Mesenchymal stem cell (in vitro differentiated cells and primary cell): ENCODE data around the gene GPR68.

ENCODE experiments used
- DNase-seq: peaks from one replicate; pipeline ENCODE4 v3.0.0-alpha.2; 2013
- H2AFZ ChIP-seq: one replicate; pipeline ENCODE4 v1.6.1; 2013; ENCODE audit warnings: low read depth, mild to moderate bottlenecking, control low read depth, inconsistent platforms, low read length, moderate library complexity
- H2AK5ac ChIP-seq: 2 replicates; pipeline ENCODE4 v1.6.1; 2013; ENCODE audit warnings: low read length, moderate library complexity, mild to moderate bottlenecking, inconsistent platforms; ENCODE audit not compliant: severe bottlenecking
- H2BK120ac ChIP-seq: one replicate; pipeline ENCODE4 v1.6.1; 2013; ENCODE audit warnings: low read depth, mild to moderate bottlenecking, inconsistent platforms, low read length, moderate library complexity
- H2BK12ac ChIP-seq, 2 experiments: one replicate each; pipeline ENCODE4 v1.6.1; 2013; ENCODE audit warnings: inconsistent platforms in 2 of 2, low read length in 2 of 2, mild to moderate bottlenecking in 2 of 2, moderate library complexity in 2 of 2, control low read depth in 1 of 2
- H2BK15ac ChIP-seq: one replicate; pipeline ENCODE4 v1.6.1; 2013; ENCODE audit warnings: mild to moderate bottlenecking, low read depth, inconsistent platforms; ENCODE audit not compliant: poor library complexity, severe bottlenecking
- H2BK5ac ChIP-seq: 2 replicates; pipeline ENCODE4 v1.6.1; 2013; ENCODE audit warnings: low read depth, mild to moderate bottlenecking, low read length, control low read depth, inconsistent platforms; ENCODE audit not compliant: poor library complexity, severe bottlenecking
- H3K14ac ChIP-seq, 2 experiments: one replicate each; pipeline ENCODE4 v1.6.1; 2013; ENCODE audit warnings: inconsistent platforms in 2 of 2, low read length in 2 of 2, control low read depth in 1 of 2, mild to moderate bottlenecking in 1 of 2, moderate library complexity in 1 of 2
- H3K18ac ChIP-seq, 2 experiments: one replicate each; pipeline ENCODE4 v1.6.1; 2013; ENCODE audit warnings: inconsistent platforms in 2 of 2, low read length in 2 of 2, control low read depth in 1 of 2, low read depth in 1 of 2, mild to moderate bottlenecking in 1 of 2
- H3K23ac ChIP-seq, 2 experiments: one replicate each; pipeline ENCODE4 v1.6.1; 2013; ENCODE audit warnings: inconsistent platforms in 2 of 2, low read length in 2 of 2, mild to moderate bottlenecking in 2 of 2, moderate library complexity in 2 of 2, control low read depth in 1 of 2
- H3K27ac ChIP-seq: 2 replicates; pipeline ENCODE4 v1.5.1; 2013; ENCODE audit warnings: mild to moderate bottlenecking, moderate library complexity, low read length, control low read depth, inconsistent platforms; ENCODE audit not compliant: poor library complexity, severe bottlenecking
- H3K27me3 ChIP-seq, 2 experiments: 2 replicates each; pipeline versions ENCODE4 v1.6.1 to v1.7.0; 2013; ENCODE audit warnings: low read length in 2 of 2, mild to moderate bottlenecking in 2 of 2, moderate library complexity in 2 of 2, control low read depth in 1 of 2, inconsistent platforms in 1 of 2; ENCODE audit not compliant: control insufficient read depth in 1 of 2, insufficient read depth in 1 of 2
- H3K36me3 ChIP-seq, 2 experiments: 2 replicates each; pipeline versions ENCODE4 v1.6.1 to v1.7.0; 2013; ENCODE audit warnings: low read length in 2 of 2, control low read depth in 1 of 2, inconsistent platforms in 1 of 2, low read depth in 1 of 2, mild to moderate bottlenecking in 1 of 2; ENCODE audit not compliant: insufficient read depth in 2 of 2, control insufficient read depth in 1 of 2
- H3K4ac ChIP-seq, 2 experiments: one replicate each; pipeline ENCODE4 v1.6.1; 2013; ENCODE audit warnings: inconsistent platforms in 2 of 2, low read length in 2 of 2, mild to moderate bottlenecking in 2 of 2, moderate library complexity in 2 of 2, control low read depth in 1 of 2, low read depth in 1 of 2
- H3K4me1 ChIP-seq: 2 replicates; pipeline ENCODE4 v1.6.1; 2013; ENCODE audit warnings: low read depth, low read length, control low read depth; ENCODE audit not compliant: control insufficient read depth, insufficient read depth
- H3K4me2 ChIP-seq: 2 replicates; pipeline ENCODE4 v1.6.1; 2013; ENCODE audit warnings: low read length, mild to moderate bottlenecking, inconsistent platforms; ENCODE audit not compliant: poor library complexity, severe bottlenecking
- H3K4me3 ChIP-seq, 2 experiments: 2 replicates each; pipeline versions ENCODE4 v1.5.1 to v1.7.0; 2013; ENCODE audit warnings: low read length in 2 of 2, mild to moderate bottlenecking in 2 of 2, control low read depth in 1 of 2, low read depth in 1 of 2; ENCODE audit not compliant: insufficient read depth in 1 of 2
- H3K79me1 ChIP-seq: replicated peaks from 2 replicates; pipeline ENCODE4 v1.6.1; 2013; ENCODE audit warnings: mild to moderate bottlenecking, control low read depth, low read length, inconsistent platforms; ENCODE audit not compliant: poor library complexity, severe bottlenecking
- H3K9ac ChIP-seq: 2 replicates; pipeline ENCODE4 v1.7.0; 2013; ENCODE audit warnings: mild to moderate bottlenecking, low read length, moderate library complexity
- H3K9me3 ChIP-seq: 2 replicates; pipeline ENCODE4 v1.7.0; 2013; ENCODE audit warnings: mild to moderate bottlenecking, low read length; ENCODE audit not compliant: control insufficient read depth
- H4K8ac ChIP-seq: one replicate; pipeline ENCODE4 v1.6.1; 2013; ENCODE audit warnings: inconsistent platforms, mild to moderate bottlenecking, low read length, moderate library complexity
- H4K91ac ChIP-seq: one replicate; pipeline ENCODE4 v1.6.1; 2013; ENCODE audit warnings: mild to moderate bottlenecking, low read length, inconsistent platforms
- WGBS: methylation state at CpG from one replicate; pipeline ENCODE4 v1.1.7; 2013; ENCODE audit warnings: mixed read lengths; 5-methylcytosine and 5-hydroxymethylcytosine counted together

Gene GPR68

GRCh38 chr14:91242635-91243034, 1.9 kb downstream of the GPR68 start:
- Histone ChIP-seq H3K18ac (no peak overlapping the region), H3K9me3 (no peaks in the 10 kb centered on the region), H3K79me1 (peaks cover 5% of the 10 kb centered on the region), H3K27ac (no peak overlapping the region), H4K91ac (no peak overlapping the region), H4K8ac (no peak overlapping the region), H3K4me2 (no peak overlapping the region), H2AK5ac (peak overlapping the region; percentile 35), H2AFZ (no peak overlapping the region), H2BK12ac (no peak overlapping the region), H2BK120ac (no peak overlapping the region), H3K4me1 (peaks cover 26% of the 10 kb centered on the region), H3K4me3 (peak overlapping the region in 1 of 2 experiments; percentile 84), H3K27me3 (no peaks in the 10 kb centered on the region), H3K23ac (no peak overlapping the region), H3K9ac (peak overlapping the region; percentile 90), H3K14ac (no peak overlapping the region), H3K36me3 (peaks cover 0 to 11% of the 10 kb centered on the region in 2 experiments), H3K4ac (no peak overlapping the region), H2BK15ac (no peak overlapping the region), H2BK5ac (no peak overlapping the region)
- 98% methylated on average over 4 of the region's 4 CpGs for WGBS
- no peak for DNase-seq

GRCh38 chr14:91241863-91242262, 2.6 kb downstream of the GPR68 start:
- no peak overlapping the region for H3K9ac ChIP-seq
- no peak overlapping the region for H2AFZ ChIP-seq
- H2BK15ac ChIP-seq, result no peak overlapping the region
- no peak overlapping the region for H3K27ac ChIP-seq
- no peak overlapping the region for H4K91ac ChIP-seq
- 86% methylated on average over 7 of the region's 7 CpGs for WGBS
- H3K14ac ChIP-seq, result no peak overlapping the region
- no peaks in the 10 kb centered on the region for H3K9me3 ChIP-seq
- no peak overlapping the region for H3K4ac ChIP-seq
- no peak for DNase-seq
- no peak overlapping the region for H3K23ac ChIP-seq
- no peak overlapping the region for H2BK5ac ChIP-seq
- H3K36me3 ChIP-seq, result peaks cover 0 to 11% of the 10 kb centered on the region in 2 experiments
- H3K27me3 ChIP-seq, result no peaks in the 10 kb centered on the region
- peaks cover 5% of the 10 kb centered on the region for H3K79me1 ChIP-seq
- H4K8ac ChIP-seq, result no peak overlapping the region
- H3K4me1 ChIP-seq, result peaks cover 31% of the 10 kb centered on the region
- no peak overlapping the region for H3K18ac ChIP-seq
- H3K4me2 ChIP-seq, result no peak overlapping the region
- H3K4me3 ChIP-seq, result peak overlapping the region in 1 of 2 experiments; percentile 67
- no peak overlapping the region for H2BK120ac ChIP-seq
- peak overlapping the region; percentile 39 for H2AK5ac ChIP-seq
- no peak overlapping the region for H2BK12ac ChIP-seq

DNA sequence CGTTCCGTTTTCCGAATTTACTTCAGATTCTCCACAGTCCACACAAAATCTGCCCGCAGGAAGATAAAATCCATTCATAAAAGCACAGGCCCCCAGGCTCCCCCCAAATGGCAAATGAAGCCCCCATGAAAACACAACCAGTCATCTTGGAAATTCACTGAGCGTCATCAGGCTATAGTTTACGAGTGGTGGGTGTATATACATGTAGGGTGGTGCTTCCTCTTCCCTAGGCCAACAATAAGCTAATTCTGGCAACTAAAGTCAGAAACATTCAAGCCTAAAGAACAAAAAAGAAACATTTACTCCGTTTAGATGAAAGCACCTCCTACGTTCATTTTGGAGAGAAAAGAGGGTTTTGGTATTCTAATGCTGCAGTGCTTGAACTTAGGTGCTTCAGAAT, 5.8 kb downstream of the GPR68 start:
- WGBS, result 96% methylated on average over 6 of the region's 8 CpGs
- no peak overlapping the region for H3K14ac ChIP-seq

DNA sequence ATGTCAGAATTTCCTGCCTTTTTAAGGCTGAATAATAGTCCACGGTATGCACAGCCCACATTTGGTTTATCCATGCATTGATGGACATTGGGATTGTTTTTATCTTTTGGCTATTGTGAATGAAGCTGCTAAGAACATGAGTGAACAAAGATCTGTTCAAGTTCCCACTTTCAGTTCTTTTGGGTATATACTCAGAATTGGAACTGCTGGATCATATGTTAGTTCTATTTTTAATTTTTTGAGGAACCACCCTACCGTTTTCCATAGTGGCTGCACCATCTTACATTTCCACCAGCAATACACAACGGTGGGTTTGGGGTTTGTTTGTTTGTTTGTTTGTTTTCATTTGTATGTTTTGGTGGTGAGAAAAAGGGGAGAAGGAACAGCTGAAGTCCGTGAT, 6.4 kb downstream of the GPR68 start:
- no peak overlapping the region for H2BK5ac ChIP-seq
- no peak overlapping the region for H2BK12ac ChIP-seq
- no peaks in the 10 kb centered on the region for H3K27me3 ChIP-seq
- no peak overlapping the region for H3K23ac ChIP-seq
- peaks cover 15 to 39% of the 10 kb centered on the region in 2 experiments for H3K36me3 ChIP-seq
- DNase-seq, result no peak
- no peak overlapping the region for H3K4ac ChIP-seq
- H3K9ac ChIP-seq, result no peak overlapping the region
- no peak overlapping the region for H2AK5ac ChIP-seq
- H3K18ac ChIP-seq, result no peak overlapping the region
- no peak overlapping the region for H2BK120ac ChIP-seq
- peaks cover 7% of the 10 kb centered on the region for H3K4me1 ChIP-seq
- H4K8ac ChIP-seq, result no peak overlapping the region
- no peak overlapping the region for H3K27ac ChIP-seq
- no peaks in the 10 kb centered on the region for H3K9me3 ChIP-seq
- 98% methylated on average over 2 of the region's 4 CpGs for WGBS
- H3K4me2 ChIP-seq, result no peak overlapping the region
- no peak overlapping the region for H3K4me3 ChIP-seq
- no peak overlapping the region for H2AFZ ChIP-seq
- H4K91ac ChIP-seq, result no peak overlapping the region
- no peak overlapping the region for H2BK15ac ChIP-seq
- H3K79me1 ChIP-seq, result peaks cover 5% of the 10 kb centered on the region
- H3K14ac ChIP-seq, result no peak overlapping the region

More for the DNA sequence above, 5.8 kb downstream of the GPR68 start:
- Histone ChIP-seq H3K4me2 (no peak overlapping the region), H3K4me1 (peaks cover 10% of the 10 kb centered on the region), H3K23ac (no peak overlapping the region), H2BK12ac (no peak overlapping the region), H3K18ac (no peak overlapping the region), H3K4me3 (no peak overlapping the region), H3K27me3 (no peaks in the 10 kb centered on the region), H3K4ac (no peak overlapping the region), H2BK15ac (no peak overlapping the region), H2BK5ac (no peak overlapping the region), H3K27ac (no peak overlapping the region), H3K36me3 (peaks cover 12 to 33% of the 10 kb centered on the region in 2 experiments), H3K9ac (no peak overlapping the region), H2AFZ (no peak overlapping the region), H2BK120ac (no peak overlapping the region), H3K9me3 (no peaks in the 10 kb centered on the region), H4K8ac (no peak overlapping the region), H3K79me1 (peaks cover 5% of the 10 kb centered on the region), H4K91ac (no peak overlapping the region), H2AK5ac (no peak overlapping the region)
- no peak for DNase-seq
